ENCODE data around the gene SPDYE5. TPM values are rescaled to one million over a fixed set of nuclear protein-coding genes. Genes with fewer than 3 reads are reported as not detected.

Gene SPDYE5
- total and polyA plus RNA-seq, 10 of the 15 experiments (the other 5 are each of a cell fraction or from before 2014, with no cell fraction given) = 0.07 to 2.7 (median 1.4) TPM; not detected in 6

- peak; percentile 35 for DNase-seq (ENCODE audit: low read depth, low spot score)
- peak overlapping the region; percentile 81 for H3K4me2 ChIP-seq (ENCODE audit: control insufficient read depth, insufficient read depth)
- ChIA-PET CTCF (interaction anchor here (2.0 kb wide), 1 partner anchor 228 kb away, joined by 5 read pairs; no protein-coding TSS in a partner anchor), POLR2A (interaction anchor here (0.6 kb wide), 1 partner anchor 230 kb away, joined by 4 read pairs; no protein-coding TSS in a partner anchor), SMC1A (ENCODE audit: uncharacterized antibody, unreplicated experiment) (interaction anchor here (0.6 to 1.2 kb wide), 6 partner anchors 10 to 164 kb away, joined by 3 to 5 read pairs (median 3); partner anchors contain the start of gene POM121C), RAD21 (ENCODE audit: unreplicated experiment) (interaction anchor here (0.9 to 1.3 kb wide), 5 partner anchors 107 to 379 kb away, joined by 3 to 4 read pairs (median 3); partner anchors contain the start of gene POR)
- H3K4me3 ChIP-seq = no peak overlapping the region
- H3K4me1 ChIP-seq (ENCODE audit: control insufficient read depth, insufficient read depth, low read length) = peaks cover 11% of the 10 kb centered on the region
- no peaks in the 10 kb centered on the region for H3K27me3 ChIP-seq (replicated peaks in 1 of 2; ENCODE audit: control insufficient read depth in 2 of 2, insufficient read depth in 2 of 2, low read length in 1 of 2)
- no TSS peak for BruUV-seq (replicated peaks)
- peak overlapping the region; percentile 51 for H3K27ac ChIP-seq (ENCODE audit: control insufficient read depth, insufficient read depth)
- H2AFZ ChIP-seq (ENCODE audit: control insufficient read depth, low read depth, low read length) = peak overlapping the region; percentile 90
- no peaks in the 10 kb centered on the region for H3K9me3 ChIP-seq (replicated peaks; ENCODE audit: control insufficient read depth, insufficient read depth, low read length)
- intact Hi-C loops (cut with micrococcal nuclease; ENCODE audit: unreplicated experiment) = loop anchor here (10.0 kb wide), 1 partner anchor 100 kb away; no protein-coding TSS in a partner anchor
- ATAC-seq = peak; percentile 98
- H3K36me3 ChIP-seq (ENCODE audit: control insufficient read depth in 2 of 2, insufficient read depth in 2 of 2, low read length in 1 of 2) = no peaks in the 10 kb centered on the region
- H3K9ac ChIP-seq (ENCODE audit: control insufficient read depth, insufficient read depth, low read length) = no peak overlapping the region
- FAIRE-seq = peak; percentile 88
- 5% methylated on average over 8 of the region's 8 CpGs for WGBS (ENCODE audit: insufficient coverage, insufficient replicate concordance, low lambda C conversion rate, missing lambda C conversion rate)
- H4K20me1 ChIP-seq (ENCODE audit: control insufficient read depth, insufficient read depth) = no peaks in the 10 kb centered on the region
- H3K79me2 ChIP-seq (ENCODE audit: control insufficient read depth, insufficient read depth, low read length) = no peaks in the 10 kb centered on the region
- in situ Hi-C loops (cut with MboI) = no loop called here
- TF ChIP-seq BRCA1 (IDR thresholded peaks at IDR 0.05; ENCODE audit: low read depth, low read length) = no peak
- peak; percentile 20 to 62; a peak in 1 of 4 replicates for TF ChIP-seq EP300 (IDR thresholded peaks at IDR 0.05; ENCODE audit: borderline replicate concordance in 1 of 2, control insufficient read depth in 1 of 2, low read depth in 2 of 2, low read length in 2 of 2)
- peak; percentile 68 to 78 for TF ChIP-seq BHLHE40 (IDR thresholded peaks at IDR 0.05; ENCODE audit: borderline replicate concordance in 1 of 2, low read depth in 2 of 2, low read length in 1 of 2)
- peak; percentile 67; the same call in 1 of the 2 replicates for TF ChIP-seq FOXM1 (IDR thresholded peaks at IDR 0.05; ENCODE audit: low read depth, low read length)
- peak; percentile 91 for TF ChIP-seq RAD51 (IDR thresholded peaks at IDR 0.05)
- 0 out of 2 replicates have a peak, but pooled peaks have one; percentile 27 for TF ChIP-seq ZNF687 (IDR thresholded peaks at IDR 0.05)
- TF ChIP-seq USF2 (IDR thresholded peaks at IDR 0.05; ENCODE audit: borderline replicate concordance, low read depth, low read length) = peak; percentile 31; the same call in 1 of the 2 replicates
- peak; percentile 88 for TF ChIP-seq PKNOX1 (IDR thresholded peaks at IDR 0.05)
- TF ChIP-seq JUND (IDR thresholded peaks at IDR 0.05; ENCODE audit: low read depth, low read length) = 0 out of 2 replicates have a peak, but pooled peaks have one; percentile 54
- TF ChIP-seq ZBED1 (IDR thresholded peaks at IDR 0.05; ENCODE audit: borderline replicate concordance) = 0 out of 2 replicates have a peak, but pooled peaks have one; percentile 26
- no peak for TF ChIP-seq EED (IDR thresholded peaks at IDR 0.05; ENCODE audit: low read depth)
- peak; percentile 32; the same call in 1 of the 2 replicates for TF ChIP-seq SPI1 (IDR thresholded peaks at IDR 0.05; ENCODE audit: borderline replicate concordance, insufficient read depth, low read depth, low read length)
- TF ChIP-seq RUNX3 (IDR thresholded peaks at IDR 0.05; ENCODE audit: low read length) = peak; percentile 59; the same call in 1 of the 2 replicates
Measured at GRCh38 chr7:75534727-75535307, 42.7 kb downstream of the SPDYE5 start.
